Measurements from ENCODE around the gene CCDC116. TPM values are rescaled to one million over a fixed set of nuclear protein-coding genes. Genes with fewer than 3 reads are reported as not detected.

Gene CCDC116
- total RNA-seq, 1 donor from 2014 or later: not detected

- Histone ChIP-seq H3K9me3 (no peaks in the 10 kb centered on the region), H3K36me3 (peaks cover 46 to 57% of the 10 kb centered on the region in 2 donors), H3K27ac (no peak overlapping the region), H3K27me3 (no peaks in the 10 kb centered on the region), H3K4me3 (no peak overlapping the region), H3K4me1 (no peaks in the 10 kb centered on the region)
- no peak for DNase-seq (ENCODE audit: low spot score in 2 of 2)
- TF ChIP-seq, protein P1, sequence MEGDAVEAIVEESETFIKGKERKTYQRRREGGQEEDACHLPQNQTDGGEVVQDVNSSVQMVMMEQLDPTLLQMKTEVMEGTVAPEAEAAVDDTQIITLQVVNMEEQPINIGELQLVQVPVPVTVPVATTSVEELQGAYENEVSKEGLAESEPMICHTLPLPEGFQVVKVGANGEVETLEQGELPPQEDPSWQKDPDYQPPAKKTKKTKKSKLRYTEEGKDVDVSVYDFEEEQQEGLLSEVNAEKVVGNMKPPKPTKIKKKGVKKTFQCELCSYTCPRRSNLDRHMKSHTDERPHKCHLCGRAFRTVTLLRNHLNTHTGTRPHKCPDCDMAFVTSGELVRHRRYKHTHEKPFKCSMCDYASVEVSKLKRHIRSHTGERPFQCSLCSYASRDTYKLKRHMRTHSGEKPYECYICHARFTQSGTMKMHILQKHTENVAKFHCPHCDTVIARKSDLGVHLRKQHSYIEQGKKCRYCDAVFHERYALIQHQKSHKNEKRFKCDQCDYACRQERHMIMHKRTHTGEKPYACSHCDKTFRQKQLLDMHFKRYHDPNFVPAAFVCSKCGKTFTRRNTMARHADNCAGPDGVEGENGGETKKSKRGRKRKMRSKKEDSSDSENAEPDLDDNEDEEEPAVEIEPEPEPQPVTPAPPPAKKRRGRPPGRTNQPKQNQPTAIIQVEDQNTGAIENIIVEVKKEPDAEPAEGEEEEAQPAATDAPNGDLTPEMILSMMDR (IDR thresholded peaks at IDR 0.05): no peak
- intact Hi-C loops (cut with DNase I): no loop called here
These were observed 46.8 kb downstream of the CCDC116 start for GRCh38 chr22:21679383-21679782.

DNA sequence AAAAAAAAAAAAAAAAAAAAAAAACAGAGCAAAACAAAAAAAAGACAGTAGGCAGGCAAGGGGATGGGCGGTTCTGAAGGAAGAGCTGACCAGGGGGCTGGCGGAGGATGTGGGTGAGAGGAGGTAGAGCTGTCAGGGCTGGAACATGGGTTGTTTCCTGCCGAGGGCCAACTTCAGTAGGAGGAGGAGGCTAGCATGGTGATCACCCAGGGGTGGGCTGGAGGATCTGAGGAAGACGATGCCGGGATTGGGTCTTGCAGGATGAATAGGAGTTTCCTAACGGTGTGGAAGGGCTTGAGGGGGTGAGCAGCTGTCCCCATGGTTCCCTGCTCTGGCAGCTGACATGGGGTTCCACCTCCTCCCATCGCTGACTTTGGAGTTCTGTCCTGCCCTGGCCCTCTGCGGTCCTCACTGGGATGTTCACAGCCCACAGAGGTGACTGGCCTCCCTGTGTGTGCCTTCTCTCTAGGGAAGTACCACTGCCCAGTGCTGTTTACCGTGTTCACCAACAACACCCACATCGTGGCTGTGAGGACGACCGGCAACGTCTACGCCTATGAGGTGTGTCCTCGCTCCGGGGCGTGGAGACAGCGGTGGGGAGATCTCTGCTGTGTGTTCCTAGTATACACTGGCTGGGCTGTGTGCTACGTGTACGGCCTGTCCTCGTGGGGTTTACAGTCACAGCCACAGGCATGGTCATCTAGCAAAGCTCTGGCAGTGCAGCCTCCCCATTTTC, 48.4 kb downstream of the CCDC116 start:
- DNase-seq (ENCODE audit: low spot score in 2 of 2): no peak
- TF ChIP-seq, protein P1 (IDR thresholded peaks at IDR 0.05): no peak
- peaks cover 42 to 56% of the 10 kb centered on the region in 2 donors for H3K36me3 ChIP-seq
- intact Hi-C loops (cut with DNase I): no loop called here
- H3K4me1 ChIP-seq: no peaks in the 10 kb centered on the region
- no peaks in the 10 kb centered on the region for H3K9me3 ChIP-seq
- no peak overlapping the region for H3K4me3 ChIP-seq
- H3K27me3 ChIP-seq: no peaks in the 10 kb centered on the region
- H3K27ac ChIP-seq: no peak overlapping the region

- H3K4me3 ChIP-seq: no peak overlapping the region
- H3K4me1 ChIP-seq: no peaks in the 10 kb centered on the region
- H3K36me3 ChIP-seq: peaks cover 48 to 63% of the 10 kb centered on the region in 2 donors
- no peak overlapping the region for H3K27ac ChIP-seq
- TF ChIP-seq, protein P1 (IDR thresholded peaks at IDR 0.05): no peak
- no peaks in the 10 kb centered on the region for H3K9me3 ChIP-seq
- intact Hi-C loops (cut with DNase I): no loop called here
- DNase-seq (ENCODE audit: low spot score in 2 of 2): no peak
- H3K27me3 ChIP-seq: no peaks in the 10 kb centered on the region
These were observed 49.2 kb downstream of the CCDC116 start for GRCh38 chr22:21681566-21682370.

DNA sequence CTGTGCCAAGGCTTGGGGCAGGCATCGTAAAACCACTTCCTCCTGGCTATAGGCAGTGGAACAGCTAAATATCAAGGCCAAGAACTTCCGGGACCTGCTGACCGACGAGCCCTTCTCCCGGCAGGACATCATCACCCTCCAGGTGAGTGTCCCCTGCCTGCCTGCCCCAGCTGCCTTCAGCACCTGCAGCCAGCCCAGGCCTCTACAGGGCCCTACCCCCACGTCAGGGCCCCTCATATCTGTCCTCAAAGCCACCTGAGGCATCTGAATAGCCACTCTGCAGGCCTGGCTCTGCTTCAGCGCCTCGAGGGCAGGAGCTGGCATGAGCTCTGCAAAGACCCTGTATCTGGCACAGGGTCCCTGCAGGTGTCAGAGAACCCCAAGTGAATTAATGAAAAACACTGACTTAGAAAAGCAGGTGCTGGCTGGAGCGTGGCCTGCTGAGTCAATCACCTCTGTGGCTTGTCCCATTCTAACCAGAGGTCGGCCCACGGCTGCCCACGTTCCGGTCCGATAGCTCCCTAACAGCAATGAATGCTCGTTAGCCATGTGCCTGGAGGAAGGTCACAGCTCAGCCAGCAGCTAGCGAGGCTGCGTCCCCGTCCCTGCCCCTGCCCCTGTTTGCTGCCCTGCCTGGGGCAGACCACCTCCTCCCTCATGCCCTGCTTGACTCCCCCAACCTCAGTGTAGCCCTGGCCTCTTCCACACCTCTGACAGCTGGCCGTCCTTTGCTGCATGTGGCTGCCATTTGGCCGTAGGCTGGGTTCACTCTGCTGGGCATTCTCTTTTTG, 50.0 kb downstream of the CCDC116 start:
- TF ChIP-seq, protein P1 (IDR thresholded peaks at IDR 0.05): no peak
- H3K27ac ChIP-seq: no peak overlapping the region
- DNase-seq (ENCODE audit: low spot score in 2 of 2): no peak
- no peaks in the 10 kb centered on the region for H3K4me1 ChIP-seq
- intact Hi-C loops (cut with DNase I): no loop called here
- H3K27me3 ChIP-seq: no peaks in the 10 kb centered on the region
- no peak overlapping the region for H3K4me3 ChIP-seq
- no peaks in the 10 kb centered on the region for H3K9me3 ChIP-seq
- H3K36me3 ChIP-seq: peaks cover 55 to 69% of the 10 kb centered on the region in 2 donors

DNA sequence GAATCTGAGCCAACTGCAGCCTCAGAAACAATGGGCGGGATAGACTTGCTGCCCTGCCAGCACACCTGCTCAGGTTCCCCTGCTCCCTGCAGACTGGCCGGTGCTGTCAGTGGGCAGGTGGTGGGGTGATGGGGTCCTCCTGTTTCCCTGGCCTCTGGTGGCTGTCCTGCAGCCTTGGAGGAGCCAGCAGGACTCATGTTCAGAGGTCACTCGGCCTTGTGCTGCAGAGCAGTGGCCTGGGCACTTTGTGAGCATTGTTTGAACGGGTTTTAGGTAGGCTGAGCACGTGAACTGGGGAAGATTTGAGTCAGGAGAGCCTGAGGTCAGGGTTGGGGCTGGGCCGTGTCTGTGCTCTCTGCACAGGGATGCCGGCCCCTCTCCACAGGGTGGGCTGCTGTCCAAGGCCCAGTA, 50.8 kb downstream of the CCDC116 start:
- TF ChIP-seq, protein P1 (IDR thresholded peaks at IDR 0.05): no peak
- H3K4me1 ChIP-seq: no peaks in the 10 kb centered on the region
- intact Hi-C loops (cut with DNase I): no loop called here
- peaks cover 63 to 73% of the 10 kb centered on the region in 2 donors for H3K36me3 ChIP-seq
- no peak overlapping the region for H3K27ac ChIP-seq
- no peaks in the 10 kb centered on the region for H3K9me3 ChIP-seq
- no peak overlapping the region for H3K4me3 ChIP-seq
- no peaks in the 10 kb centered on the region for H3K27me3 ChIP-seq
- no peak for DNase-seq (ENCODE audit: low spot score in 2 of 2)

Data from ascending aorta (tissue), 2 donors.